Retinal pigment epithelial cell (primary cell): Measurements from ENCODE around the gene AGAP3.

Experiments used
- DNase-seq: peaks from one replicate; pipeline ENCODE4 v3.0.0-alpha.2; 2010; ENCODE audit warnings: low read depth
- H3K4me3 ChIP-seq: 2 replicates; pipeline ENCODE4 v1.5.1; 2011; ENCODE audit warnings: mild to moderate bottlenecking, low read length, control low read depth, moderate library complexity
- CTCF ChIP-seq: conservative IDR thresholded peaks from 2 replicates; pipeline ENCODE4 v1.5.1; 2011; ENCODE audit warnings: low read depth, low read length, control low read depth, inconsistent platforms

The AGAP3 gene

GRCh38 chr7:151045262-151045661 lies 41.0 kb upstream of the AGAP3 start:
- no peak overlapping the region for H3K4me3 ChIP-seq
- no peak for DNase-seq
- TF ChIP-seq CTCF, result no peak

GRCh38 chr7:151045967-151046366 lies 40.3 kb upstream of the AGAP3 start:
- TF ChIP-seq CTCF, result no peak
- no peak overlapping the region for H3K4me3 ChIP-seq
- DNase-seq, result no peak

GRCh38 chr7:151046603-151047573 lies 39.4 kb upstream of the AGAP3 start:
- no peak overlapping the region for H3K4me3 ChIP-seq
- TF ChIP-seq CTCF, result no peak
- DNase-seq, result no peak

- H3K4me3 ChIP-seq, result no peak within 1 kb of the TSS
- no peak for TF ChIP-seq CTCF
- no peak for DNase-seq
Observed at GRCh38 chr7:151047976-151048815, 38.1 kb upstream of the AGAP3 start, which contains the start of gene ASIC3. ASIC3 (plus strand) TSS chr7:151048531; CDS start chr7:151048886, 355 bp downstream.

GRCh38 chr7:151048911-151049463 lies 37.3 kb upstream of the AGAP3 start:
- no peak for TF ChIP-seq CTCF
- no peak overlapping the region for H3K4me3 ChIP-seq
- no peak for DNase-seq

- H3K4me3 ChIP-seq, result no peak overlapping the region
- no peak for DNase-seq
Observed at GRCh38 chr7:151051108-151051507, 35.2 kb upstream of the AGAP3 start.

More at GRCh38 chr7:151051108-151051507, 35.2 kb upstream of the AGAP3 start:
- no peak for TF ChIP-seq CTCF
